Breast epithelium (tissue), 3 donors: Measurements from ENCODE around the gene HIGD2A.

Experiments
- CTCF ChIP-seq, 3 donors: fragments of 450-650 bp; IDR thresholded peaks; one replicate each; pipeline ENCODE4 v1.5.1; 2016 to 2017; ENCODE audit warnings: antibody characterized with exemption in 3 of 3, mild to moderate bottlenecking in 3 of 3, moderate library complexity in 3 of 3
- POLR2A ChIP-seq: fragments of 450-650 bp; IDR thresholded peaks from one replicate; pipeline ENCODE4 v1.6.1; 2016; ENCODE audit warnings: antibody characterized with exemption, mild to moderate bottlenecking, moderate library complexity

- TF ChIP-seq CTCF (IDR thresholded peaks at IDR 0.05): no peak
- TF ChIP-seq POLR2A: no peak
Measured at GRCh38 chr5:176371621-176372539, 16.7 kb upstream of the HIGD2A start.
